SH-SY5Y (cell line): ENCODE measurements around the gene MID1.

Source experiments
- GATA2 ChIP-seq: IDR thresholded peaks from 2 replicates; pipeline ENCODE4 v1.6.1; 2011; ENCODE audit warnings: mild to moderate bottlenecking, low read depth, low read length
- GATA3 ChIP-seq: IDR thresholded peaks from 2 replicates; pipeline ENCODE4 v1.6.1; 2011; ENCODE audit warnings: low read depth, mild to moderate bottlenecking, low read length, moderate library complexity

GRCh38 chrX:10582215-10582733, 38.1 kb downstream of the MID1 start:
- no peak for TF ChIP-seq GATA2
- TF ChIP-seq GATA3 = no peak
